Adrenal gland (tissue), 12 donors: Measurements from ENCODE around the gene EDEM1. TPM values are rescaled to one million over a fixed set of nuclear protein-coding genes. Genes with fewer than 3 reads are reported as not detected.

ENCODE experiments used
- DNase-seq, 7 donors: peaks; one replicate each; pipeline ENCODE4 v3.0.0-alpha.2; 2019 to 2020
- H3K27ac ChIP-seq, 5 donors: fragments of 200-600 bp; sonication (generic) in 4 of 5; 1 replicate in 3 of 5; 2 replicates in 2 of 5; pipeline versions ENCODE4 v1.5.1 to v1.8.0; 2016 to 2020; ENCODE audit warnings: mild to moderate bottlenecking in 1 of 5
- H3K27me3 ChIP-seq: fragments of 200-600 bp; 2 replicates; pipeline ENCODE4 v1.8.0; 2021
- H3K36me3 ChIP-seq, 2 donors: fragments of 200-600 bp; replicated peaks in 1 of 2; 1 replicate in 1 of 2; 2 replicates in 1 of 2; pipeline versions ENCODE4 v1.5.1 to v1.8.0; 2018 to 2022
- H3K4me1 ChIP-seq, 2 donors: fragments of 200-600 bp; replicated peaks in 1 of 2; 1 replicate in 1 of 2; 2 replicates in 1 of 2; pipeline versions ENCODE4 v1.5.1 to v1.8.0; 2018 to 2021
- H3K4me3 ChIP-seq, 4 donors: fragments of 200-600 bp; sonication (generic) in 3 of 4; one replicate each; pipeline ENCODE4 v1.5.1; 2016 to 2018
- H3K9me3 ChIP-seq, 3 donors: fragments of 200-600 bp; sonication (generic) in 1 of 3; replicated peaks in 1 of 3; 1 replicate in 2 of 3; 2 replicates in 1 of 3; pipeline versions ENCODE4 v1.5.1 to v1.8.0; 2016 to 2021
- CTCF ChIP-seq, 6 experiments: fragments of 450-650 bp in 4 of 6; fragments of 200-600 bp in 2 of 6; sonication (generic) in 1 of 6; IDR thresholded peaks; 1 replicate in 5 of 6; 2 replicates in 1 of 6; pipeline versions ENCODE4 v1.5.1 to v1.8.0; 2016 to 2021; ENCODE audit warnings: antibody characterized with exemption in 6 of 6, mild to moderate bottlenecking in 2 of 6, moderate library complexity in 1 of 6
- POLR2A ChIP-seq, 2 donors: fragments of 450-650 bp; IDR thresholded peaks; one replicate each; pipeline ENCODE4 v1.6.1; 2017; ENCODE audit warnings: antibody characterized with exemption in 2 of 2, mild to moderate bottlenecking in 2 of 2, moderate library complexity in 1 of 2
- WGBS, 4 donors: extraction: QIAGEN DNeasy Blood & Tissue Kit in 2 of 4; methylation state at CpG; one replicate each; pipeline versions ENCODE4 v1.1.5 to v1.1.7; 2013 to 2017; 5-methylcytosine and 5-hydroxymethylcytosine counted together
- intact Hi-C, 2 donors: fragments of 100-400 bp; cut with DNase I; formaldehyde crosslinking; loops; one replicate each; pipeline versions ENCODE4 v1.14.1 to v1.15.0; 2022 to 2023
- polyA plus RNA-seq, 3 donors: library from polyadenylated mRNA; stranded (reverse); fragments of 200-250 nt in 2 of 3; fragments of 350-450 nt in 1 of 3; fragmentation: Illumina TruSeq in 1 of 3; extraction: RNeasy Lipid Tissue Mini Kit (QIAGEN cat#74804) in 1 of 3; gene quantifications; one replicate each; pipeline ENCODE4 v1.2.3, GENCODE V29; 2013 to 2014
- total RNA-seq, 9 donors: library from RNA; depleted of rRNA in 4 of 9; stranded (reverse); fragments of >200 nt in 4 of 9; fragments of 120-200 nt in 1 of 9; fragmentation: NEBNext Ultra II Directional in 1 of 9; extraction: Animal tissue kit (Norgen Biotek cat#: 25700) in 1 of 9; gene quantifications; one replicate each; pipeline versions ENCODE4 v1.1.0 to v1.2.4, GENCODE V29; 2013 to 2023
- donor health status: healthy with polysubstance abuse.
- donor health status: Bipolar disorder and iron deficiency.
- donor health status: DM: yes; HTN: yes; CAD: no.
- donor health status: DM: no; HTN: no; CAD: no.
- donor health status: DM: no; HTN: no; CAD: no.
- donor health status: DM: yes; HTN: yes; CAD: no.

EDEM1 gene
- total and polyA plus RNA-seq, 12 donors, result 3.1 to 63.6 (median 31.2) TPM

DNA sequence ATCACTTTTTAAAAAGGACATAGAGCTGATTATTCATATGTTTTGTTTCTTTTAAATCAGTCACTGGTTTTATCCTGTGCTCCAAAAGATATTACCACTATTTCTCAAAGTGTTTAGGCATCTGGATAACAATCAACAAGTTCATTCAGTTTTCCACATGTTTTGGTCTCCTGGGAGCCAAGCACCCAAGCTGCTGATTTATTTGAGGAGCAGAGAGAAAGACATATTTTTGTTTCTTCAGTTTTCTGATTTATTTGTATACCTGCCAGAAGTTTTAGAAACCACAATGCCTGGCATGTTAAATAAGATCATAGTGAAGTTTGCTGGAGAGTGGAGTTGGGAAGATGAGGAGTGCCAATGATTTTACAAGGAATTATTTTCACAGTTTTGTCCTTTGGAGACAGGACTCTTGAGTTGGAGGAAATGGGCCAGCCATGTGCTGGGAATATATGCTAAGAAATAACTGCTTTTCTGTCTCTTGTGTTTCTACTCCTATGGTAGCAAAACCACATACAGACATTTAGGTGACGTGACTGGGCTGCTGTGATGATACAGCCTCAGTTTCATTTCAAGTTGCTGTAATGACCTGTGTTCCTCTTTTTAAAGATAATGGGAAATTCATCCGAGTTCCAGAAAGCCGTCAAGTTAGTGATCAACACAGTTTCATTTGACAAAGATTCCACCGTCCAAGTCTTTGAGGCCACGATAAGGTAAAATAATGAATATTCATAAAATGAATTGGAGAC is 11.7 kb downstream of the EDEM1 start:
- DNase-seq, result peak in 1 of 7 donors; percentile 23
- intact Hi-C loops, result no loop called here
- TF ChIP-seq POLR2A (IDR thresholded peaks at IDR 0.05), result no peak
- no peak for TF ChIP-seq CTCF (IDR thresholded peaks at IDR 0.05)
- Histone ChIP-seq H3K4me1 (peaks cover 17 to 36% of the 10 kb centered on the region in 2 donors), H3K36me3 (peaks cover 0 to 39% of the 10 kb centered on the region in 2 donors), H3K27me3 (no peaks in the 10 kb centered on the region), H3K4me3 (no peak overlapping the region), H3K27ac (peak overlapping the region in 1 of 5 donors; percentile 7), H3K9me3 (no peaks in the 10 kb centered on the region)
- 65 to 81% (median 70%) methylated on average over 5 of the region's 5 CpGs for WGBS, 4 donors

- no peaks in the 10 kb centered on the region for H3K27me3 ChIP-seq
- peaks cover 0 to 57% of the 10 kb centered on the region in 2 donors for H3K36me3 ChIP-seq
- H3K4me1 ChIP-seq, result peaks cover 7 to 12% of the 10 kb centered on the region in 2 donors
- H3K4me3 ChIP-seq, result no peak overlapping the region
- 79 to 88% (median 82%) methylated on average over 6 of the region's 6 CpGs for WGBS, 4 donors
- intact Hi-C loops, result loop anchor here in 1 of 2 donors (10.0 kb wide), 1 partner anchor 67 kb away; no protein-coding TSS in a partner anchor
- DNase-seq, result no peak
- H3K27ac ChIP-seq, result peak overlapping the region in 1 of 5 donors; percentile 19
- no peak for TF ChIP-seq POLR2A (IDR thresholded peaks at IDR 0.05)
- TF ChIP-seq CTCF (IDR thresholded peaks at IDR 0.05), result no peak
- H3K9me3 ChIP-seq, result no peaks in the 10 kb centered on the region
Observed at GRCh38 chr3:5201536-5201935, 14.0 kb downstream of the EDEM1 start.

- peak overlapping the region in 1 of 5 donors; percentile 20 for H3K27ac ChIP-seq
- no peaks in the 10 kb centered on the region for H3K27me3 ChIP-seq
- intact Hi-C loops, result loop anchor here in 1 of 2 donors (10.0 kb wide), 1 partner anchor 67 kb away; no protein-coding TSS in a partner anchor
- DNase-seq, result no peak
- H3K9me3 ChIP-seq, result no peaks in the 10 kb centered on the region
- no peak for TF ChIP-seq CTCF (IDR thresholded peaks at IDR 0.05)
- no peak for TF ChIP-seq POLR2A (IDR thresholded peaks at IDR 0.05)
- H3K4me1 ChIP-seq, result peaks cover under 1 to 8% of the 10 kb centered on the region in 2 donors
- 86 to 97% (median 90%) methylated on average over 2 of the region's 2 CpGs for WGBS, 4 donors
- no peak overlapping the region for H3K4me3 ChIP-seq
- H3K36me3 ChIP-seq, result peaks cover 0 to 64% of the 10 kb centered on the region in 2 donors
Observed at GRCh38 chr3:5202222-5202621, 14.7 kb downstream of the EDEM1 start.

GRCh38 chr3:5205165-5205941 is 17.8 kb downstream of the EDEM1 start:
- Histone ChIP-seq H3K36me3 (peaks cover 0 to 87% of the 10 kb centered on the region in 2 donors), H3K27me3 (no peaks in the 10 kb centered on the region), H3K27ac (no peak overlapping the region), H3K4me3 (no peak overlapping the region), H3K9me3 (no peaks in the 10 kb centered on the region), H3K4me1 (no peaks in the 10 kb centered on the region)
- 80 to 89% (median 88%) methylated on average over 7 of the region's 7 CpGs for WGBS, 4 donors
- intact Hi-C loops, result loop anchor here in 1 of 2 donors (10.0 kb wide), 1 partner anchor 71 kb away; no protein-coding TSS in a partner anchor
- DNase-seq, result no peak
- no peak for TF ChIP-seq CTCF (IDR thresholded peaks at IDR 0.05)
- no peak for TF ChIP-seq POLR2A (IDR thresholded peaks at IDR 0.05)
